Fibroblast of lung (primary cell): ENCODE results near the gene PLD1.

Experiments used
- EZH2 ChIP-seq: IDR thresholded peaks from 2 replicates; pipeline ENCODE4 v1.5.1; 2012; ENCODE audit warnings: low read length, control low read depth, mild to moderate bottlenecking; ENCODE audit errors: missing control alignments
- TF ChIP-seq, protein P1 (sequence below), 2 donors: IDR thresholded peaks in 1 of 2; conservative IDR thresholded peaks in 1 of 2; 1 replicate in 1 of 2; 2 replicates in 1 of 2; pipeline ENCODE4 v1.5.1; 2011 to 2012; ENCODE audit warnings: low read length in 2 of 2, control low read depth in 1 of 2, inconsistent platforms in 1 of 2, low read depth in 1 of 2, mild to moderate bottlenecking in 1 of 2

DNA sequence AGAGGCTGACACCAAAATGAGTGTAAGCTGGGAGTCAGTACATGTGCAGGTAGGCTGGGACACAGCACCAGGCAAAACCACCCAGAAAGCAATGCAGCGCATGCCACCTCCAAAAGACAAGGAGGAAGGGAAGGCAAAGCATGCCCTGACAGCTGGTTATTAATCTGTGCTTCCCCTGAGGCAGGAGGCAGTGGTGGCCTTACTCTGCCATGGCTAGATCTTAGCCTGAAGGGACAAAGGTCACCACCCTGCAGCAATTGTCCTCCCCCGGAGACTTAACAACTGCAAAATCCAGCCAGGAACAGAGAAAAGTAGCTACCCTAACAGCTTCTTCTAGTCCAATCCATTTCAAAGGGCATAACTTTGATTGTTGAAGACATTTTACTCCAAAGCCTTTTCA lies 73.7 kb downstream of the PLD1 start:
- TF ChIP-seq EZH2 = no peak
- TF ChIP-seq, protein P1, sequence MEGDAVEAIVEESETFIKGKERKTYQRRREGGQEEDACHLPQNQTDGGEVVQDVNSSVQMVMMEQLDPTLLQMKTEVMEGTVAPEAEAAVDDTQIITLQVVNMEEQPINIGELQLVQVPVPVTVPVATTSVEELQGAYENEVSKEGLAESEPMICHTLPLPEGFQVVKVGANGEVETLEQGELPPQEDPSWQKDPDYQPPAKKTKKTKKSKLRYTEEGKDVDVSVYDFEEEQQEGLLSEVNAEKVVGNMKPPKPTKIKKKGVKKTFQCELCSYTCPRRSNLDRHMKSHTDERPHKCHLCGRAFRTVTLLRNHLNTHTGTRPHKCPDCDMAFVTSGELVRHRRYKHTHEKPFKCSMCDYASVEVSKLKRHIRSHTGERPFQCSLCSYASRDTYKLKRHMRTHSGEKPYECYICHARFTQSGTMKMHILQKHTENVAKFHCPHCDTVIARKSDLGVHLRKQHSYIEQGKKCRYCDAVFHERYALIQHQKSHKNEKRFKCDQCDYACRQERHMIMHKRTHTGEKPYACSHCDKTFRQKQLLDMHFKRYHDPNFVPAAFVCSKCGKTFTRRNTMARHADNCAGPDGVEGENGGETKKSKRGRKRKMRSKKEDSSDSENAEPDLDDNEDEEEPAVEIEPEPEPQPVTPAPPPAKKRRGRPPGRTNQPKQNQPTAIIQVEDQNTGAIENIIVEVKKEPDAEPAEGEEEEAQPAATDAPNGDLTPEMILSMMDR (conservative IDR thresholded peaks at IDR 0.05 in 1 of 2, IDR thresholded peaks at IDR 0.05 in 1 of 2; ENCODE audit: low read depth in 1 of 2, low read length in 2 of 2) = no peak
